ENCODE results near the gene SNX3.

DNA sequence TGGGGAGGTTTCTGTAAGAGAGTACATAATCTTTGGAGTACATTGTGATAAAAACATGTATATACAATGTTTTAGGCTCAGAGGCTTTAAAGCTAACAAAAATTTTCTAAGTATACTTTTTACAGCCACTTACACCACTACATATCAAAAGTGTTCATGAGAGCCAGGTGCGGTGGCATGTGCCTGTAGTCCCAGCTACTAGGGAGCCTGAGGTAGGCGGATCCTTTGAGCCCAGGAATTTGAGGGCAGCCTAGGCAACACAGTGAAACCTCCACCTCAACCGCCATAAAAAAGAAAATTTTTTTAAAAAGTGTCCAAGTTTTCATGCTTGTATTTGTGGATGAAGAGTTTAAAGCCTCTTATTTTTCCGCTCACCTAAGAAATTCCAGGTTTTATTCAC, 22.5 kb downstream of the SNX3 start:
- TF ChIP-seq POLR2A (IDR thresholded peaks at IDR 0.05), result no peak
- TF ChIP-seq, protein P1, sequence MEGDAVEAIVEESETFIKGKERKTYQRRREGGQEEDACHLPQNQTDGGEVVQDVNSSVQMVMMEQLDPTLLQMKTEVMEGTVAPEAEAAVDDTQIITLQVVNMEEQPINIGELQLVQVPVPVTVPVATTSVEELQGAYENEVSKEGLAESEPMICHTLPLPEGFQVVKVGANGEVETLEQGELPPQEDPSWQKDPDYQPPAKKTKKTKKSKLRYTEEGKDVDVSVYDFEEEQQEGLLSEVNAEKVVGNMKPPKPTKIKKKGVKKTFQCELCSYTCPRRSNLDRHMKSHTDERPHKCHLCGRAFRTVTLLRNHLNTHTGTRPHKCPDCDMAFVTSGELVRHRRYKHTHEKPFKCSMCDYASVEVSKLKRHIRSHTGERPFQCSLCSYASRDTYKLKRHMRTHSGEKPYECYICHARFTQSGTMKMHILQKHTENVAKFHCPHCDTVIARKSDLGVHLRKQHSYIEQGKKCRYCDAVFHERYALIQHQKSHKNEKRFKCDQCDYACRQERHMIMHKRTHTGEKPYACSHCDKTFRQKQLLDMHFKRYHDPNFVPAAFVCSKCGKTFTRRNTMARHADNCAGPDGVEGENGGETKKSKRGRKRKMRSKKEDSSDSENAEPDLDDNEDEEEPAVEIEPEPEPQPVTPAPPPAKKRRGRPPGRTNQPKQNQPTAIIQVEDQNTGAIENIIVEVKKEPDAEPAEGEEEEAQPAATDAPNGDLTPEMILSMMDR (IDR thresholded peaks at IDR 0.05 in 8 of 11, conservative IDR thresholded peaks at IDR 0.05 in 3 of 11), result no peak
